Retinal pigment epithelial cell (primary cell): ENCODE data around the gene GLTP.

Source experiments
- DNase-seq: peaks from one replicate; pipeline ENCODE4 v3.0.0-alpha.2; 2010; ENCODE audit warnings: low read depth
- H3K4me3 ChIP-seq: 2 replicates; pipeline ENCODE4 v1.5.1; 2011; ENCODE audit warnings: mild to moderate bottlenecking, low read length, control low read depth, moderate library complexity
- CTCF ChIP-seq: conservative IDR thresholded peaks from 2 replicates; pipeline ENCODE4 v1.5.1; 2011; ENCODE audit warnings: low read depth, low read length, control low read depth, inconsistent platforms

Gene GLTP

GRCh38 chr12:109883461-109883860 lies 3.1 kb upstream of the GLTP start:
- no peak for TF ChIP-seq CTCF
- H3K4me3 ChIP-seq: no peak overlapping the region
- no peak for DNase-seq

- H3K4me3 ChIP-seq: no peak overlapping the region
- TF ChIP-seq CTCF: no peak
- DNase-seq: no peak
Observed at GRCh38 chr12:109881752-109882151, 1.4 kb upstream of the GLTP start.

DNA sequence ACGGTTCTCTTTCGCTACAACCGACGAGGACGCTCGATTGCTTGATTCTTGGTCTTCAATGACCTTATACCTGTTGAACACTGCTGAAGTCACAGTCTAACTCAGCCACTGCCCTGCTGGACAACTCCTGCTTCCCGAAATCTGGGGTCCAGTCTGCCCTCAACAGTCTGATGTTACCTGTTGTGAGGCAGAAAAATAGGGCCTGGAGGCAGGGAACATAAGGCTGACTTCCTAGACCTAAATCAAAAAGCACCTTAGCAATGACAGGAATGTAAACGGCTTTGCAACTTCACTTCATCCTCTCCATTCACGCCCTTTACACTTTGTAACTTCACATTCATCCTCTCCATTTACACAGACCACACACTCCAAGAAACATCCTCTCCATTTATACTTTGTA lies 597 bp upstream of the GLTP start:
- no peak for TF ChIP-seq CTCF
- peak overlapping the region; percentile 66 for H3K4me3 ChIP-seq
- DNase-seq: no peak

DNA sequence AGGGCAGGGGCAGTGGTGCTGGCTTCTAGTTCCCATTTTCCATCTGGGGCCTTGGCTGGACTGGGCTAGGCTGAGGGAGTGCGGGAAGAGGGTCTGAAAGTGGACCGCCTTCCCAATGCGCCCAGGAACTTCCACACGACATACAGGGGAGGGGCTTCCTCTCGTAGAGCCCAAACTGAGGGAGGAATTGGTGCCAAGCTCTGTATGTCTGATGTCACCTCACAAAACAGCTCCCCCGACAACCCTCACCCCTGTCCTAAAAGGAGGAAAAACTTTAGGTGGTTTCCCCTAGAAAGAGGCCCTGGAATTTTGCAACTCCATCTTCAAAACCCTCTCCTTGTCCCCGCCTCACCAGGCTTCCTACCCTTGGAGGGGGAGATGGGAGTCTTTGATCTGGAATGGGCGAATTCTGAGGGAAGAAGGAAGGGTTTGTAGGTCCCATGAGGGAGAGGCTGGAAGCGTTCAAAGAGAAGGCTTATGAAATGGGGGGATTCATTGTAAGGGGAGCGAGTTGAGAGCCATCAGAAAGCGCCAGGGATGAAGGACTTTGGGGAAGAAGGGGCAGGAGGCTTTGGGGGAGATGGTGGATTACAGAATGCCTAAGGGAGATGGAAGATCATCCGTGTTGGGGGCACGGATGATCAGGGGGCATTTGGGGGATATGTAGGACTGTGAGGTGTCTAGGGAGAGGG lies 844 bp downstream of the GLTP start:
- no peak for TF ChIP-seq CTCF
- no peak for DNase-seq
- H3K4me3 ChIP-seq: peak overlapping the region; percentile 94

- H3K4me3 ChIP-seq: no peak overlapping the region
- no peak for DNase-seq
Observed at GRCh38 chr12:109878749-109879148, 1.6 kb downstream of the GLTP start.

GRCh38 chr12:109878247-109878625 lies 2.1 kb downstream of the GLTP start:
- no peak for DNase-seq
- no peak for TF ChIP-seq CTCF
- H3K4me3 ChIP-seq: no peak overlapping the region

More at GRCh38 chr12:109878749-109879148, 1.6 kb downstream of the GLTP start:
- no peak for TF ChIP-seq CTCF

DNA sequence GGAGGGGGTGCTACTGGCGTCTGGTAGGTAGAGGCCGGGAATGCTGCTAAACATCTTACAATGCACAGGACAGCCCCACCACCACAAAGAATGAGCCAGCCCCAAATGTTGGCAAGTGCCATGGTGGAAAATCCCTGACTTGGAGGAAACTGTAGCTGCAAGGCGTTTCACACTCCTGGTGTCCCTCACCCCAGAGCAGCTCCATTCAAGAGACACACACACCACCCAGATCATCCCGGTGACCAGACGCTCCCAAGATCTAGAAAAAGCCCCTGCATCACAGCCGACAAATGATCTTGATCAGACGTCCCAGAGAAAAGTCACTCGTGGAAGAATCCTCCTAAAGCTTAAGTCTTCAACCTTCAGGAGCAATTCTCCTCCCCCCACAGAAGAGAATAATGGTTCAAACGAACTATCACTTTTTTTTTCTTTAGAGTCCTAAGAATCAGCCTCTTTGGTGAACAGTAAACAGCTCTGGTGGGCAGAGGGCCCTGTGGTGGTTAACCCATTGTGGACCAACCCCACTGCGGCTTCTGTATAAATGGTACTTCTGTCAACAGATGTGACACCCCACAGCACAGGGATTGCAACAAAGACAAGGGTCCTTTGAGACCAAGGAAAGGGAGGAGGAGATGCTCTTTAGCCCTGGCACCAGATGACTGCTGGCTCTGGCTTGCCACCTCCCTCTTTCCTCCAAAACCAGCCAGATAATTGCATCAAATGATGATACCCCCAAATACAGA lies 2.7 kb downstream of the GLTP start:
- no peak for TF ChIP-seq CTCF
- DNase-seq: no peak
- no peak overlapping the region for H3K4me3 ChIP-seq
